UCSD-AML1 (cell line): Measurements from ENCODE around the gene EXOC2.

Experiments used
- DNase-seq: peaks from one replicate; lab custom pipeline; 2025; ENCODE audit not compliant: unreplicated experiment; lab: John Stamatoyannopoulos, UW

The EXOC2 gene

DNA sequence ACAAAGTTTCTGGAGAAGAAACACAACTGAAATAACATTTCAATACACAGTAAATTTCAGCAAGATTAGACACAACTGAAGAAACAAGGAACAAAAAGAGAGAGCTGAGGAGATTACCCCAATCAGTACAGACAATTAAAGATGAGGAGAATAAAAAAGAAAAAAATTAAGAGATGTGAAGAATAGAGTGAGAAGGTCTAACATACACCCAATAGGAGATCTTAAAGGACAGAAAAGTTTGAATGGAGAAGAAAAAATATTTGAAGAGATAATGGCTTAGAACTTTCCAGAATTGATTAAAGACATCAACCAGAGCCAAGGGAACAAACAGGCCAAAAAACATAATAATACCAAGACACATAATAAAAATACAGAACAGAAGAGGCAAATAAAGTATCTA, 152.4 kb downstream of the EXOC2 start:
- no peak for DNase-seq

DNA sequence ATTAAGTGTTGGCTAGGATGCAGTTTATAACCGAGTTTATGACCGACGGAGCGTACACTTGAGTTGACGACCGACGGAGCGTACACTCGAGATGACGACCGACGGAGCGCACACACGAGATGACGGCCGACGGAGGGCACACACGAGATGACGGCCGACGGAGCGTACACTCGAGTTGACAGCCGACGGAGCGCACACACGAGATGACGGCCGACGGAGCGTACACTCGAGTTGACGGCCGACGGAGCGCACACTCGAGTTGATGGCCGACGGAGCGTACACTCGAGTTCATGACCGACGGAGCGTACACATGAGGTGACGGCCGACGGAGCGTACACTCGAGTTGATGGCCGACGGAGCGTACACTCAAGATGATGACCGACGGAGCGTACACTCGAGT, 155.8 kb downstream of the EXOC2 start:
- DNase-seq = no peak

DNA sequence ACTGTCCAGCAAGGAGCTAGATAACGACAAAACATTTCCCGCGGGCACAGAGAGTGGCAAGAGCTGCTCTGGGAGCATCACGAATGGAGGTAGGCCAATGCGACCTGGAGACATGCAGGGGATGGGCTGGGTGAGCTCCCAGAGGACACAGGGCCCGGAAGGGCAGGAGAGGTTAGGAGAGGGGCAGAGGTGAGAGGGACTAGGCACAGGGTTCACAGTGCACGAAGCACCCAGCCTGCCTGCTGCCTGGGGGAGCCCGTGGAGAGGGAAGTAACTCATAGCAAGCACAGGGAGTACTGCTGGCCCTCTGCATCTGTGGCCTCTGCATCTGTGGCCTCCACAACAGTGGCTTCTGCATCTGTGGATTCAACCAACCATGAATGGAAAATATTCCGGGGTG, 162.5 kb downstream of the EXOC2 start:
- DNase-seq = no peak

DNA sequence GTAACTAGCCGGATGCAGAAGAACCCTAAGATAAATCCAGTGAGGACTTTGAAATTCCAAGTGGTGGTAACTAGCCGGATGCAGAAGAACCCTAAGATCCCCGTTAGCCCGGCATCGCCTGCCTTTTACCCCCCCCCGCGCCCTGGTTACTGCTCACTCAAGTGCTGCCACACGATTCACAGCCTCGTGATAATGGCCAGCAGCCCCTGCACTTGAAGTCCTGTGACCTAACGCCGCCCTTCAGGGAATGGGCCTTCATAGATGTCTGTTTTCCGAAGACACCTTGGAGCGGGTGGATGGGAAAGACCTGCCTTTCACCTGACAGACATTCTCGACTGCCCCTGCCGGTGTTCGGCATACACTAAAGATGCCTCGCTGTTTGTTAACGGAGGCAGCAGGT, 163.9 kb downstream of the EXOC2 start:
- no peak for DNase-seq

- no peak for DNase-seq
These were observed 164.8 kb downstream of the EXOC2 start for GRCh38 chr6:527989-528673.

GRCh38 chr6:524803-525202, 168.1 kb downstream of the EXOC2 start:
- no peak for DNase-seq

- DNase-seq = no peak
These were observed 172.1 kb downstream of the EXOC2 start for GRCh38 chr6:520820-521219.

GRCh38 chr6:518218-518617, 174.7 kb downstream of the EXOC2 start:
- DNase-seq = no peak

DNA sequence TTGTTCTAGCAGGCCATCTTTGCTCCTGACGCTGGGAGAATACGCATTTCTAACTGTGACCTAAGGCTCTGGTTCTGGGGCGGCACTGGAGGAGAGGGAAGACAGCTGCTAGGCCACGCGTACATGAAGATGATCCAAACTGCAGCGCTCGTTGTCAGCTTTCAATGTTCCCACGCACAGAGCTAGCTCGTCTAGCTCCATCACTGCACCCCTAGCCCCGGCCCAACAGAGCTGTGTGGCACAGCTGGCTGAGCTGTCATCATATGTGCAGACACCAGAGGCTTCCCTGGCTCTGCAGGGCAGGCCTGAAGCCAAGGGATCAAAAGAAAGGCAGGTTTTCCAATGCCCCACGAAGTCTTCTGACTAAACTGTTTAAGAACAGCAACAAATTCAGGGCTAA, 176.7 kb downstream of the EXOC2 start:
- no peak for DNase-seq

DNA sequence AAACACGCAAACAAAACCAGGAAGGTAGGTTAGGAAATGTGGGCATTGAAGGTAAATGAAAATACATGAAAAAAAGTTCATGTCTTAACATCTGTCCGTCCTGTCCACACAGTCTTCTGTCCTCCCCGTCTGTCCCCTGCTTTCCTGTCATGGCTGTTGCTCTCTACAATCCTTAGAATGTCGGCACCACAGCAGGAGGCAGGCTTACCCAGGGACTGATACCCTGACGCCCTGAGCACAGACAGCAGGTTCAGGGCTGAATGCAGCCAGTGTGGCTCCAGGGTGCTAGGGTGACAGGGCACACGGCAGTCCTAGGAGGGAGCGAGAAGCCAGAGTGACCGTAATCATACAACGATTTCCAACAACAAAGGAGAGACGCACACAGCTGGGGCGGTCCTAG, 177.7 kb downstream of the EXOC2 start:
- no peak for DNase-seq

DNA sequence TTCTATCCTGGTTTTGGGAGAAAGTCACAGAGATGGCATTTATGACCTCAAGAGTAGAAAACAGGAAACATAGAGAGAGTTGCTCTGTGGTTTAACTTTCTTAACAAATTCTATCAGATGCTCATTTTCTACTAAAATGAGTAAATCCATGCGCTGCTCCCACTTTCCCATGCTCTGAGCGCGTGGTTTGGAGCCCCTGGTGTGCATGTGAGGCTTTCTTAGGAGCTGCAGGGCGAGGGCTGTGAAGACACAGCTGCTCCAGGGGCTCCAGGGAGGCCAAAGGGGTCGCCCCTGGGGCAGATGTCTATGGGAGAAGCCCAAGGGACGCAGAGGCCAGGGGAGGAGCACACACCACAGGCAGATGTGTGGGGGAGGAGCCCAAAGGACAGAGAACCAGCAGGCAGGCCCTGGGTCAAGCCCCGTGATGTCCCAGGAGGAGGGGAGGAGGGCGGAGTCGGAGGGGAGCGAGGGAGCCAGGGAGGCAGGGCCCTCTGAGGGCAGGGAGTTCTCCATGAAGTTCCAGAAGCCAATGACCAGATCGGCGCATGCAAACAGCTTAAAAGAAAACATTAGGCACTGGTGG, 178.5 kb downstream of the EXOC2 start:
- DNase-seq = no peak

GRCh38 chr6:513961-514360, 179.0 kb downstream of the EXOC2 start:
- DNase-seq = no peak

- DNase-seq = no peak
These were observed 179.9 kb downstream of the EXOC2 start for GRCh38 chr6:513058-513457.

GRCh38 chr6:511488-512137, 181.3 kb downstream of the EXOC2 start:
- no peak for DNase-seq

DNA sequence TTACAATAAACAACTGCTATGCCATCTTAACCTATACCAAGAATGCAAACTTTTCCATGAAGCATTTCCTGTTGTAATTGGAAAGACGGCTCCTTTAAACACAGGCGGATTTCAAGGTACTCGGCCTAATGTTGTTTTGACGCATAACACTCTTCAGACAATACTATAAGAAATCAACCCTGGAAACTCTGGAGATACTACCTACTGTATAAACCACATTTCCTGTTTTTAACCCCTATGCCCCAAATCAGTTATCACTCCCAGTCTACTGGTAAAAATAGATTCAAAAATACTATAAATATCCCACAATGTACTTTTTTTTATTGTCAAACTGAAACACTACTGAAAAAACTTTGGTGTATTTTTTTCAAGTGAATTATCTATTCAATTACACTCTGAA, 183.3 kb downstream of the EXOC2 start:
- no peak for DNase-seq

- no peak for DNase-seq
These were observed 184.3 kb downstream of the EXOC2 start for GRCh38 chr6:508614-509013.

DNA sequence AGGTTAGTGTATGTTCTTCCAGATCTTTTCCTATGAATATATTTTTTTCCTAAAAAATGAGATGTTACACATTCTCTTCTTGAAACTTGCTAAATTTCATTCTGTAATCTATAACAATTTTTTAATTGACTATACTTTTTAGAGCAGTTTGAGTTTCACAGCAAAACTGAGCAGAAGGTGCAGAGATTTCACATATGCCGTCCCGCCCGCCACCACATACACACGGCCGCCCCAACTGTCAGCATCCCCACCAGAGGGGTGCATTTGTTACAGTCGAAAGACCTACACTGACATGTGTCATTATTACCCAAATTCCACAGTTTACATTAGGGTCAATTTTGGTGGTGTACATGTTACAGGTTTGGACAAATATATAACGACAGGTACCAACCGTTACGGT, 184.9 kb downstream of the EXOC2 start:
- DNase-seq = no peak

DNA sequence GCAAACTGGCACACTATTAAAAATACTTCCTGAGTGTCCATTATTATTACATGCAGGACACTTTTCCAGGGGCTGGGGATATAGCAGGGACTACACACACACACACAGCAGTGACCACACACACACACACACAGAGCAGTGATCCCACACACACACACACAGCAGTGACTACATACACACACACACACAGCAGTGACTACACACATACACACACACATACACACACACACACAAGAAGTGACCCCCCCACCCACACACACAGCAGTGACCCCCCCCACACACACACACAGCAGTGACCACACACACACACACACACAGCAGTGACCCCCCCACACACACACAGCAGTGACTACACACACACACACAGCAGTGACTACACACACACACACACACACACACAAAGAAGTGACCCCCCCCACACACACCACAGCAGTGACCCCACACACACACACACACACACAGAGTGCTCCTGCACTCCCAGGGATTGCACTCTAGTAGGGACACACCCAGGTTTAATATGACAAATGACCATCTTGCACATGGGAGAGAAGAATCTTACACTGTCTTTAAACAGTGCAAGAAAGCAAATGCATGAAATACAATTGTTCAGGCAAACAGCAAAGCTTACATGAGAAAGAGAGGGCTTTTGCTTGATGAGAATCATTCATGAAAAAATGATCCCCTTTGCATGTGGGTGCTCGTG, 185.9 kb downstream of the EXOC2 start:
- DNase-seq = no peak

DNA sequence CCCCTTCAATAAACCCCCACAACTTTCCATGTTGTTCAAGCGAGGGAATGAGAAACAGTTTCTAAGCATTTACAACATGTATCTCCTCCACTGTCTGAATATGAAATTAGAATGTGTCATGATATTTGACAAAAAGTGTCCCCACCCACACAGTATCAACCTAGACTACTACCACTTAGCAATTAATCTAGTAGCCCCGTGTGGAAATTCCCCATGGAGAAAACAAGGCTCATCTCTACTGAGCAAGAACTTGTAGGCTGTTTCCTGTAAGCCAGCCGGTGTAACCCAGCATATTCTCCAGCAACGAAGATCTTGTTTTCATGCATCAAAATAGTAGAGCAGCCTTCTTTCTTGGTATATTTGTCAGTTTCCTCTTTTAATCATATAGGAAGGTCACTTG, 186.4 kb downstream of the EXOC2 start:
- no peak for DNase-seq

DNA sequence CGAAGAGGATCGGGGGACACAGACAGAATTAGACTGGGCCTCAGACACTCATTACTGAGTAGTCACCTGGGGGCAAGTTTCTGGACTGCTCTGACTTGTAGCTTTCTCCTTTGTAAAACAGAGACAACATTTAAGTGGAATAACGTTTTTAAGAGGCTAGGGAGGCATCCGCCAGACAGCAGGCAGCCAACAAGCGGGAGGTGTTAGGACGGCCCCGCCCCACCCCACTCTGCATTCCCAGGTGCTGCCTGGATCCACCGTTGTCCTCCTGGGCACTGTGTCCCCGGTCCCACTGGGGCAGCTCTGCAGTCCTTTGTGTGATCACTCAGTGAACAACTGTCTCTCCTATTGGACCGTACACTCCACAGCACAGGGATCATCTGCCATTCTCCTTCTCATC, 187.6 kb downstream of the EXOC2 start:
- DNase-seq = no peak

DNA sequence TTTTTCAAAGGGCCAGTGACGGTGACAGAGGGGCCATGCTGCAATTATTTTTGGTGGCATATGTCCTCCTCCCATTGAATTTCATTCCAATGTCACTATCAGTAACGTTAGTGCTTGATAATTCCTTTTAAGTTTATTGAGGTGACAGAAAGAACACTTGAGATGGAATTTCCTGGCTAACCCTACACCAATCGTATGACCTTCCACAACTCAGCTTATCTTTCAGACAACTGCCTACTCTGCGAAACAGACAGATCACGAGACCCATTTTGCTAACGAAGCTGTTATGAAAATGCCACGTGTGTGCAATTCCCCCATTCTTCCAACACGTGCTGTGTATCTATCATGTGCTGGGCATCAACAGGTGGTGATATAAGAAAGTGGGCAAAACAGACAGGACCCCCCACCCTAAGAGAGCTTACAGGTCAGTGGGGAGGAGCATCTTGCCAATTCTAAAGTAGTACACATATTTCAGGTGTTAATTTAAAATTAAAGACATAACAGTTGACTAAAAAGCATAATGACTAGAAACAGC, 188.4 kb downstream of the EXOC2 start:
- DNase-seq = no peak
